Large intestine (tissue), 3 donors: ENCODE data around the gene SMAD3. TPM values are rescaled to one million over a fixed set of nuclear protein-coding genes. Genes with fewer than 3 reads are reported as not detected.

Experiments used
- DNase-seq, 2 donors: peaks; one replicate each; pipeline versions ENCODE4 v3.0.0 to v3.0.0-alpha.2; 2013
- H3K27ac ChIP-seq: one replicate; pipeline ENCODE4 v1.5.1; 2013; ENCODE audit warnings: low read length
- H3K27me3 ChIP-seq: 2 replicates; pipeline ENCODE4 v1.6.1; 2013; ENCODE audit warnings: low read length; ENCODE audit not compliant: control insufficient read depth, insufficient read depth
- H3K36me3 ChIP-seq: 2 replicates; pipeline ENCODE4 v1.6.1; 2013; ENCODE audit warnings: low read length; ENCODE audit not compliant: control insufficient read depth, insufficient read depth
- H3K4me1 ChIP-seq: one replicate; pipeline ENCODE4 v1.6.1; 2013; ENCODE audit warnings: low read length; ENCODE audit not compliant: control insufficient read depth, insufficient read depth
- H3K4me3 ChIP-seq: one replicate; pipeline ENCODE4 v1.5.1; 2013; ENCODE audit warnings: low read length
- H3K9me3 ChIP-seq: one replicate; pipeline ENCODE4 v1.6.1; 2013; ENCODE audit warnings: mild to moderate bottlenecking, low read depth, low read length, moderate library complexity; ENCODE audit not compliant: control insufficient read depth
- WGBS: methylation state at CpG from one replicate; pipeline ENCODE4 v1.1.5; 2013; ENCODE audit warnings: low lambda C conversion rate; ENCODE audit not compliant: insufficient coverage; 5-methylcytosine and 5-hydroxymethylcytosine counted together
- polyA plus RNA-seq: library from polyadenylated mRNA; unstranded; fragments of 120-200 nt; gene quantifications from one replicate; pipeline ENCODE4 v1.2.1, GENCODE V29; 2013

The SMAD3 gene
- polyA plus RNA-seq, 1 donor, result 29.4 TPM

DNA sequence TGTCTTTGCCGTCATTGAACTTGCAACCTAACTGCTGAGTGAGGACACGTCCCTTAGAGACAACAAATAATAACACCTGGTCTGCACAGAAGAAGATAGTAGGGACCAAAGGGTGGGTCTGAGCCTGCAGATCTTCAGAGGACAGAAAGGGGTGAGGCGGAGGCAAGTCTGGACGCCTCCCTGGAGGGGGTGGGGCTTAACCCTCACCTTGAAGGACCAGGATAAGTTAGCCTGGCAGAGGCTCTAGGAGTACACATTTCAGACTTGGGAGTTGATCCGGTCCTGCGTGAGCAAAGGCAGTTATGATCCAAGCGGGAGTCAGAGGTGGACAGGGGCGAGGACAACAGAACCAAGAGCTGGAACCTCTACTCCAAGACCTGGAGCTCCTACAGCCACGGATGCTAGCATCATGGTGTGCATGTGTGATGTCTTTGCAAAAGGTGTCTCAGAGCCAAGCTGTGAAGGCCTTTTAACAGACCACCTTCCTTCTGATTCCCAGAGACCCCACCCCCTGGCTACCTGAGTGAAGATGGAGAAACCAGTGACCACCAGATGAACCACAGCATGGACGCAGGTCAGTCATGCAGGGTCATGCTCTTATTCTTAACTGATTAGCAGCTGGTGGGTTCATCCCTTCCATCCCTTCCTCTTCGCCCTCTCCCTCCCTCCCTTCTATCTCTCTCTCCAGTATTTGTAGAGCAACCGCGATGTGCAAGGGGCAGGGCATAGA is 101.0 kb downstream of the SMAD3 start:
- DNase-seq, result no peak

DNA sequence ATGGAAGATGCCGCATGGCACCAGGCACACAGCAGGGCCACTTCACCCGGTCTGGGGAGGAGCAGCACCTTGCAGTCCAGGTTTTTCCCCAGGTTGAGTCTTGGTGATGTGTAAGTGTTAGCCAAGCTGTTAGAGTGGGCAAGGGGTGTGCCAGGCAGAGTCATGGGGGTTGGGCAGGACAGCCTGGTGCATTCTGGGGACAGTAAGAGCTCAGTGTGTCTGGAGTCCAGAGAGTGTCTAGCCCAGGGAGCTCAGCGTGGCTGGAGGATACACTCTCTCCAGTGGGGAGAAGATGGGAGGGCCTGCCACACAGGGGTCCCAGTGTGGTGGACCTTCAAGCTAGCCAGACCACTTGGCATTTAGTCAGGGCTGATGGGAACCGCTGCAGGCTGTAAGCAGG is 101.7 kb downstream of the SMAD3 start:
- H3K27me3 ChIP-seq, result no peaks in the 10 kb centered on the region
- no peak overlapping the region for H3K4me3 ChIP-seq
- no peaks in the 10 kb centered on the region for H3K9me3 ChIP-seq
- no CpG with 5 or more reads among the region's 4 CpGs for WGBS
- peaks cover 7% of the 10 kb centered on the region for H3K4me1 ChIP-seq
- DNase-seq, result no peak
- peaks cover 70% of the 10 kb centered on the region for H3K36me3 ChIP-seq
- no peak overlapping the region for H3K27ac ChIP-seq

More for the DNA sequence above, 101.0 kb downstream of the SMAD3 start:
- WGBS, result 63% methylated on average over 2 of the region's 13 CpGs
- Histone ChIP-seq H3K4me1 (peaks cover 12% of the 10 kb centered on the region), H3K4me3 (no peak overlapping the region), H3K27me3 (no peaks in the 10 kb centered on the region), H3K27ac (no peak overlapping the region), H3K36me3 (peaks cover 64% of the 10 kb centered on the region), H3K9me3 (no peaks in the 10 kb centered on the region)

DNA sequence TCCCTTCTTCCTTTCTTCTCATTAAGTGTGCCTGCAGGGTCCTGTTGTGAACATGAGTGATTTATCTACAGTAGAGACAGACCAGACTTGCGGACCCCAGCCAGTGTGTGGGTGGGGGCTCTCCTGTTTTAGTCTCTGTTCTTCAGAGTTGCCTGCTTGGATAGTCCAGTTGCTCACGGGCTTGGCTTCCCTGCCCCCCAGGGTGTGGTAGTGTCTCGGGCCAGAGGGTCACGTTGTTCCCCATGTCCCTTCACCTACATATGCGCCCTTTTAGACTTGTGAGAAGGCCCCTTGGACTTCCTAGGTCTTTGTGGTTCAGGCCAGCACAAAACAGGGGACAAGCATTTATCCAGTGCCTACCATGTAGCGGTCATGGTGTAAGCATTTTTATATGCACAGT is 103.3 kb downstream of the SMAD3 start:
- no peaks in the 10 kb centered on the region for H3K27me3 ChIP-seq
- H3K4me3 ChIP-seq, result no peak overlapping the region
- H3K9me3 ChIP-seq, result no peaks in the 10 kb centered on the region
- H3K4me1 ChIP-seq, result peaks cover 5% of the 10 kb centered on the region
- peaks cover 80% of the 10 kb centered on the region for H3K36me3 ChIP-seq
- H3K27ac ChIP-seq, result no peak overlapping the region
- DNase-seq, result no peak
- no CpG with 5 or more reads among the region's 6 CpGs for WGBS

DNA sequence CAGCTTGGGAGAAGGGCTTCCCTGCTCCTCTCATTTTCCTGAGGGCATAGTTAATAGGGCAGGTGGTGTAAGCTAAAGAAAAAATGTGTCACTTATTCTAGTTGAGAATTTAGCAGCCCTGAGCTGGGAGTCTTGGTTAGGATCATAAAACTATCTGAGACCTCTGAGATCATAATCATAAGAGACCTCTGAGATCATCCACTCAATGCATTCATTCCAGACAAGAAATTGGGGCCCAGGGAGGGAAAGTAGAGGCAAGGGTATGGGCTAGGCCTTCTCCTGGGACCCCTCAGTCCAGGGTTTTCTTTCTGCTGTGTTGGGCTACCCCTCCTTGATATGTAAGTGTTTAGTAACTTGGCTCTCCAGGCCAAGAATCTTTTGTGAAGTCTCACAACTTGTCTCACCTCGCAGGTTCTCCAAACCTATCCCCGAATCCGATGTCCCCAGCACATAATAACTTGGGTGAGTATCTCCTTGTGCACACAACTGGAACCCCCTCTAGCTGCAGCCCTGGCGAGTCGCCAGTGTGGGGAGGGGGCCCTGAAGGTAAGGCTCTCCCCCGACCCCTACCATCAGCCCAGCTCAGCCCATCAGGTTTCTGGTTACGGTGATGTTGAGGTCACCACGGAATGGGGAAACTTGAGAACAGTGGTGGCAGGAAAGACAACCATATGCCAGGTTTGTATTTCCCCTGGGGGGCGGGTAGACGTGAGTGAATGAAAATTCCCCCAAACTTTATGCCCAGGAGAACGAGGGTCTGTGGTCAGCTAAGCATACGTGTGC is 104.9 kb downstream of the SMAD3 start:
- no peak overlapping the region for H3K4me3 ChIP-seq
- no peaks in the 10 kb centered on the region for H3K4me1 ChIP-seq
- no peaks in the 10 kb centered on the region for H3K9me3 ChIP-seq
- H3K27ac ChIP-seq, result no peak overlapping the region
- DNase-seq, result no peak
- peaks cover 84% of the 10 kb centered on the region for H3K36me3 ChIP-seq
- no CpG with 5 or more reads among the region's 12 CpGs for WGBS
- no peaks in the 10 kb centered on the region for H3K27me3 ChIP-seq

DNA sequence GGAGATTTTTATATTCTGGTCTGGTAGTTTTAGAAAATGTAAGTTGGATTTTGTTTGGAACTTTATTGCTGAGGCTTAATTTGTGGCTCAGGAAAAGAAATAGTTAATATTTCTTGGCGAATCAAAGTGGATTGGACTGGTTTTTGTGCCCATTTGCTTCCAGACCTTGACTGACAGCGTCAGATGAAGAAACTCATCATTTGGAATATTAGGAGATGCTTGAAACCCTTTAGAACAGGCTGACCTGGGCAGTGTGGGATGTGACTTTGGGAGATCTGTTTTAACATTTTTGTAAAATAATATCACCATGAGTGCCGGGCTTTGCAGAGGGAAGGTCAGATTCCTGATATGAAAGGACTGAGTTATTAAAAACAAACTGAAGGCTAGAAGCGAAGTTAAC is 106.1 kb downstream of the SMAD3 start:
- 100% methylated on average over 2 of the region's 4 CpGs for WGBS
- no peak overlapping the region for H3K4me3 ChIP-seq

DNA sequence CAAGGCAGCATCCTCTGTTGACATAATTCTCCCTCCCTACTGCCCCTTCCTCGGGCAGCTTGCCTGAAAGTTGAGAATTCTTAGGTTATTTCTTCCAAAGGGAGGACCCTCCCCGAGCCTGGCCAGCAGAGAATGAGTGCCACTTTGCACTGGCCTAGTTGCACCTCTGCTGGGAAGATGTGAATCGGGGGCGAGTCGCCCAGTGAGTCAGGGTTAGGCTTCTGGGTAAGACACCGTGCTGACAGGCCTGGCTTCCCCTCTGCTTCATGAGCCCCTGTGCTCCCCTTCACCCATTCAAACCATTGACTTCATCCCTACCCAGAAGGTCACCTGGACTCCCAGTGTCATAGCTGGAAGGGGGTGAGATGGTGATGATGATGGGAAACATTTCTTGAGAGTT is 106.8 kb downstream of the SMAD3 start:
- H3K4me3 ChIP-seq, result no peak overlapping the region
- no peak for DNase-seq
- WGBS, result no CpG with 5 or more reads among the region's 6 CpGs
- H3K36me3 ChIP-seq, result peaks cover 72% of the 10 kb centered on the region
- peaks cover 4% of the 10 kb centered on the region for H3K4me1 ChIP-seq
- no peaks in the 10 kb centered on the region for H3K9me3 ChIP-seq
- H3K27ac ChIP-seq, result no peak overlapping the region
- H3K27me3 ChIP-seq, result no peaks in the 10 kb centered on the region

More for the DNA sequence above, 106.1 kb downstream of the SMAD3 start:
- no peaks in the 10 kb centered on the region for H3K27me3 ChIP-seq
- H3K36me3 ChIP-seq, result peaks cover 73% of the 10 kb centered on the region
- no peak overlapping the region for H3K27ac ChIP-seq
- peaks cover 4% of the 10 kb centered on the region for H3K4me1 ChIP-seq
- DNase-seq, result no peak
- H3K9me3 ChIP-seq, result no peaks in the 10 kb centered on the region

DNA sequence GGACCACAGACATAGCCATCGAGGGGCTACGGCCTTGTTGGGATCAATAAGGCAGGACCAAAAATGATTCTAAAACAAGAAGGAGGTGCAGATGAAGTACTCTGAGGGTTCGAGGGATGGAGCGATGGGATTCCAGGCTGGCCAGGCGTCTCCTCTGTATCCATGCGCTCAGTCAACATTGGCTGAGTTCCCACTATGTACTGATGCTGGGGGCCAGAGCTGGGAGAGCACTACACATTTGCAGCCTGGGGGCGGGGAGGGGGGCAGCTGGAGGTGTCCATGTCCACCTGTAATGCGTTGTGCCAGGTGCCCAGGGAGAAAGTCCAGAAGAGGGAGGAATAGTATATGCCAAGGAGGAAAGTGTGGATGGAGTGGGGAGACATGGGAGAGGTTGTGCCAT is 107.6 kb downstream of the SMAD3 start:
- Histone ChIP-seq H3K9me3 (no peaks in the 10 kb centered on the region), H3K4me1 (peaks cover 4% of the 10 kb centered on the region), H3K27me3 (no peaks in the 10 kb centered on the region), H3K36me3 (peaks cover 69% of the 10 kb centered on the region), H3K27ac (no peak overlapping the region), H3K4me3 (no peak overlapping the region)
- no CpG with 5 or more reads among the region's 8 CpGs for WGBS
- no peak for DNase-seq

DNA sequence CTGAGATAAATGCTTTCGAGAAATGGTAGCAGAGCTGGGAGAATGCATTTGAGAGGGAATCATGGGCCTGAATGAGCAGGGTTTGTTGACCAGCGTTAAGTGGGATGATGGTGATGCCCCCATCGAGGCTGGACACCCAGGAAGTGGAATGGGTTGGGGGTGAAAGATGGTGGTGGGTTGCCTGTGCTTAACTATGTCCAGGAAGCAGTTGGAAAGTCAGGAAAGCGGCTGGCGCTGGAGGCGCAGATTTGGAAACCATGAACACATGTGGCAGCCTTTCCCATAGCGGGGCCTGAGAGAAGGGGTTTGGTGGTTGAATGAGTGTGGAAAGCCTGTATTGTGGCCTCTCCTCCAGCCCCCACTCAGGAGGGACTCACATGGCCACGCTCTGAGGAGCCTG is 108.4 kb downstream of the SMAD3 start:
- H3K27me3 ChIP-seq, result no peaks in the 10 kb centered on the region
- WGBS, result 90% methylated on average over 2 of the region's 8 CpGs

DNA sequence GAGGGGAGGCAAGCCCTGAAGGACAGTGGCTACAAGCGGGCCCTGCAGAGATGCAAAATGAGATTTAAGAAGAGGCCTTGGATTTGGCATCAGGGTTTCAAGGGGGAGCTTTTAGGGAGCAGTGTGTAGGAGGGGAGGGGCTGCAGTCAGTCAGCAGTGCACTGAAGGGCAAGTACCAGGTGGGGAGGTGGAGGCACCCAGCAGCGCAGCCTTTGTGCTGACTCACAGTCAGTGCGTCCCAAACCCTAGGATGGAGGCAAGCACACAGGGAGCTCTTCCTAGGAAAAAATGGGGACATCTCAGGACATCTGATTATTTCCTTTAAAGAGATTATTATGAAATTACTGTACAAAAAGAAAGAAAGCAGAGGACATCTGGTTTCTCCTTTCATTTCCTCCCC is 109.0 kb downstream of the SMAD3 start:
- H3K36me3 ChIP-seq, result peaks cover 67% of the 10 kb centered on the region
- H3K27me3 ChIP-seq, result no peaks in the 10 kb centered on the region
- H3K27ac ChIP-seq, result no peak overlapping the region
- H3K4me1 ChIP-seq, result peaks cover 4% of the 10 kb centered on the region
- H3K4me3 ChIP-seq, result no peak overlapping the region
- WGBS, result no CpG with 5 or more reads among the region's 3 CpGs
- no peak for DNase-seq
- H3K9me3 ChIP-seq, result no peaks in the 10 kb centered on the region

More for the DNA sequence above, 108.4 kb downstream of the SMAD3 start:
- no peaks in the 10 kb centered on the region for H3K9me3 ChIP-seq
- no peak for DNase-seq
- peaks cover 4% of the 10 kb centered on the region for H3K4me1 ChIP-seq
- no peak overlapping the region for H3K27ac ChIP-seq
- peaks cover 67% of the 10 kb centered on the region for H3K36me3 ChIP-seq
- no peak overlapping the region for H3K4me3 ChIP-seq

DNA sequence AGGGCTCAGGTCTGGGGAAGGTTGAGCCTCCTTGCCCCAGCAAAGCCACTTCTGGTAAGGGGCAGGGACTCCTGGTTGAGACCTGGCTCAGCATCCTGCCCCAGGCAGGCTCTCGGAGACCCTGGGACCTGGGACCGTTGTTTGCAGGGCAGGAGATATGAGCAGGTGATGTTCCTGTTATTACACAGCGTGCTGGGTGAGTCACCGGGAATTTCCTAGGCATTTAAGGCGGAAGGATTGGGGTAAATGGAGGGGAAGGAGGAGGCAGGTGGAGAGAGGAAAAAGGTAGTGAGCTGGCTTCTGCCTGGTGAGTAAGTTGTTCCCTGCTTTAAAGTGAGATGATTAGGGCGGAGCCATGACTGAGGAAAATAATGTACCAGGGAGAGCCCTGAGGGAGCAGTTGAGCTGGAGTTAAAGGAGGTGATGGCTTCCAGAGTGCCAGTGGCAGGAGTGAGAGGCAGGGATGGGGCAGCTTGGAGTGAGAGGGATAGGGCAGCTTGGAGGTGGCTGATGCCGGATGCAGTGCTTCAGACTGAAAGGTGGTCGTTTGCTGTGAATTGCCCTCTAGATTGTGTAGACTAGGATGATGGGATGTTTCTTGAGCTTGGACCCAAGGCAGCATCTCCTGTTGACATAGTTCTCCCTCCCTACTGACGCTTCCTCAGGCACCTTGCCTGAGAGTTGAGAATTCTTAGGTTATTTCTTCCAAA is 109.6 kb downstream of the SMAD3 start:
- Histone ChIP-seq H3K27ac (no peak overlapping the region), H3K9me3 (no peaks in the 10 kb centered on the region), H3K27me3 (no peaks in the 10 kb centered on the region), H3K36me3 (peaks cover 67% of the 10 kb centered on the region), H3K4me1 (peaks cover 4% of the 10 kb centered on the region), H3K4me3 (no peak overlapping the region)
- peak in 1 of 2 donors; percentile 52 for DNase-seq
- 64% methylated on average over 3 of the region's 9 CpGs for WGBS
